Activated T-cell treated with anti-CD3 and anti-CD28 coated beads, Interleukin-2, amount 50 U/mL, for 48 hours (primary cell): ENCODE results near the gene CANT1.
"Not testable (repeated sequence)": the region's sequence is repeated elsewhere in the genome, so short reads cannot be mapped to it uniquely, and the experiment has no call there.

Source experiments
- DNase-seq, 2 experiments: peaks; one replicate each; pipeline ENCODE4 v3.0.0-alpha.2; 2020

The CANT1 gene

GRCh38 chr17:78974635-78975591 is 34.7 kb downstream of the CANT1 start:
- no peak for DNase-seq

- DNase-seq, result no peak
These were observed 35.6 kb downstream of the CANT1 start for GRCh38 chr17:78973792-78974520.

- no peak for DNase-seq
These were observed 36.4 kb downstream of the CANT1 start for GRCh38 chr17:78973196-78973595.

DNA sequence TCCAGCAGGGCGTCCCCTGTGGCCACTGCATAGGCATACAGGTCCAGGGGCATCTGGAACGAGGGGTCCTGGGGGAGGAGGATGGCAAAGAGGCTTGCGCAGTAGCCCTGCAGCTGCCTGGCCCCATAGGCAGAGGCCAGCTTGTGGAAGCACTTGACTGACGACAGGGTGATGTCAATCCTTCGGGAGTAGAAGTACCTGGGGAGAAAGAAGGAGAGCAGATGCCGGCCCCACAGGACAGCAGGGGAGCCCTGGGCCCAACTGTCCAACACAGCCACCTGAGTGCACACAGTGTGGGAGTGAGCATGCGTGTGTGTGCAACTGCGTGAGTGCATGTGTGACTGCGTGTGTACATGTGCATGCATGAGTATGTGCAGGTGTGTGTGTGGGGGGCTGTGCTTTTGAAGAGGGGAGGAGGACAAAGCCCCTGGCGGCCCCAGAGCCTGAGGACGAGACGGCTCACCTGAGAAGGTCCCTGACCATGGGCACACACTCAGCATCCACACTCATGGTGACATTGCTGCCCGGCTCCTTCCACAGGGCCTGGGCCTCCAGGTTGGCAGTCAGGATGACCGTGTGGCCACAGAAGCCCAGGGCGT is 37.0 kb downstream of the CANT1 start:
- no peak for DNase-seq

DNA sequence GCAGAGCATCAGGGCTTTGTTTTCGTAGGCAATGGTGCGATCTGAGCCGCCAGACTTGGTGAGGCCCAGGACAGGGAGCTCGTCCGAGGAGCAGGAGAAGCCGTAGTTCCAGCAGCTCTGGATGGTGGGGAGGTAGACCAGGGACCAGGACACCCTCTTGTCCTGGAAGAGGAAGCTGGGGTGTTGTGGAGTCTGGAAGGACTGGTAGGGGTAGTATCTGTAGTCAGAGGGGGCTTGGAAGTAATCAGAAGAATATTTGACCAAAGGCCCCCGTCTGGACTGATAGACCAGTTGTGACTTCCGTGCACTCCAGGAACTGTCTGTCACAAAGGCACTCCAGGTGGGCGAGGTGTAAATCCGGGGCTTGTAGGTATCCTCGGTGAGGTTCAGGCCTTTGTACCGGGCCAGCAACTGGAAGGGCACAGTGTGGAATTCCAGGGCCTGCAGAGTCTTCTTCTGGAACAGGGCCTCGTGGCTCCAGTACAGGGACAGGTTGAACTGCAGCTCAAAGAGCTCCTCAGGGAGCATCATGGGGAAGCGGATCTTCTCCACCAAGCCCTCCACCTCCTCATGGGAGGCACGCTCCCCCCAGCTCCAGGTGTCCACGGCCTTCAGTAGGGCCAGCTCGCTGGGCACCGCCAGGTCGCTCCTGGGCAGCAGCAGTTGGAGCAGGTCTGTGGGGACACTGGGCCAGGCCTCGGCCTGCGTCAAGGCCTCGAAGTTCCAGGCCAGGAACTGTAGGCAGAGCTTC is 37.6 kb downstream of the CANT1 start:
- DNase-seq, result no peak

GRCh38 chr17:78970834-78971755 is 38.5 kb downstream of the CANT1 start:
- peak; percentile 87 for DNase-seq

- no peak for DNase-seq
These were observed 39.7 kb downstream of the CANT1 start for GRCh38 chr17:78969865-78970264.

DNA sequence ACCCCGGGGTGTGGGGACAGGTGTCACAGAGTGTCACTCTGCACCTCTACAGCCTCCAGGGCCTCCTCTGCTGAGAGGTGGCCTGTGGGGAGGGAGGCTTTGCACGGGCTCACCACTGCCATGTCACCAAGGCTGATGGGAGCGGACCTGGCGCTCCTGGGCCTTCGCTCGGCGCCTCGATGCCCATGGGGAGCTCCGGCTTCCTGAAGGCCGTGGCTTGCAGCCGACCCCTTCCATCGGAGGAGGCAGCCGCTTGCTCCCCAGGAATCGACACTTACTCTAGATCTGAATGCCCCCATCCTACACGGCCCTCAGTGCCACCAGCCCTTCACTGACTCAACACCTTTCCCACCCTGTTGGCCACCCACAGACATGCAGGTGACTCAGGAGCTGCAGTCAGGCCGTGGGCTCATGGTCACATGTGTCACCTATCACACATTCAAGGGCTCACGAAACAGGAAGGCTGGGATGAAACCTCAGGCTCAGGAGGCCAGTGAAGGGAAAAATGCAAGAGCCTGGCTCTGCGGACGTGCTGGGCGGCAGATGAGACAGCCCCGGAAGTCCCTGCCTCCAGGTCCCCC is 41.7 kb downstream of the CANT1 start:
- no peak for DNase-seq

GRCh38 chr17:78966910-78967600 is 42.5 kb downstream of the CANT1 start:
- no peak for DNase-seq

- DNase-seq, result no peak
These were observed 43.3 kb downstream of the CANT1 start for GRCh38 chr17:78966123-78966813.

DNA sequence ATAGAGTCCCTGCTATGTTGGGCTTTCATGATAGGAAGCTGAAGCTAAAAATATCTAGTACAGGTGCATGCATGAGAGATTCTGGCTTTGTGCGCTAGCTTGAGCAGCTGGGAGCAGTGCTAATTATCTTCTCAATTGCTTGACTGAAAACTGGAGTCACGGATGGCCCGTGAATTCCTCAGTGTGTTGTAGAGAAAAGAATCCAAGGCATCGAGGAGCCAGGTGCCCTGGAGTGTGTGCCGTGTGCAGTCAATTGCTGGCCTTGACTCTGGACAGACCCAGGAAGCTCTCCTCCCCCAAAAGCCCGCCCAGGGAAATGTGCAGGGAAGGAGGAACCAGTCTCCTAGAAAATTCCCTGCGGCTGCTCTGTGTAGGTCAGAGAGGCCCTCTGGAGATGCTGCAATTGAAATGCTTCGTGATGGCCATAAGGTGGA is 44.1 kb downstream of the CANT1 start:
- DNase-seq, result no peak

GRCh38 chr17:78963378-78963777 is 46.2 kb downstream of the CANT1 start:
- DNase-seq, result no peak

DNA sequence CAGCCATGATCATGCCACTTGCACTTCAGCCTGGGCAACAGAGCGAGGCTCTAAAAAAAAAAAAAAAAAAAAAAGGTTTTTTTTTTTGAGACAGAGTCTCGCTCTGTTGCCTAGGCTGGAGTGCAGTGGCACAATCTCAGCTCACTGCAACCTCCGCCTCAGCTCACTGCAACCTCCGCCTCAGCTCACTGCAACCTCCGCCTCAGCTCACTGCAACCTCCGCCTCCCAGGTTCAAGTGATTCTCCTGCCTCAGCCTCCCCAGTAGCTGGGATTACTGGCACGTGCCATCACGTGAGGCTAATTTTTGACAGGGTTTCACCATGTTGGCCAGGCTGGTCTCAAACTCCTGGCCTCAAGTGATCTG is 46.6 kb downstream of the CANT1 start:
- DNase-seq, result not testable (repeated sequence)

- no peak for DNase-seq
These were observed 47.1 kb downstream of the CANT1 start for GRCh38 chr17:78962345-78962983.

- DNase-seq, result no peak
These were observed 48.0 kb downstream of the CANT1 start for GRCh38 chr17:78961571-78961970.

GRCh38 chr17:78960928-78961327 is 48.6 kb downstream of the CANT1 start:
- DNase-seq, result no peak

DNA sequence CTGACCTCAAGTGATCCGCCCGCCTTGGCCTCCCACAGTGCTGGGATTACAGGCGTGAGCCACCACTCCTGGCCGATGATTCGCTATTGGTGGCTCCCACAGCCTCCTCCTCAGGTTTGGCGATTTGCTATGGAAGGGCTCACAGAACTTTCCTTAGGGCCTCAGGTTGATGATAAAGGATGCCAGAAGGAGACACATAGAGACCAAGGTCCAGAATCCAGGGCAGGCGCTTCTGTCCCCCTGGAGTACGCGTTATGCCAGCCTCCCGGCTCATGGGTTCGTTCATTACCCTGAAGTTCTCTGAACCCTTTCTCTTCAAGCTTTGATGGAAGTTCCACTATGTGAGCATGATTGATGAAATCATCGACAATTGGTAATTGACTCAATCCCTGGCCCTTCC is 49.8 kb downstream of the CANT1 start:
- no peak for DNase-seq

DNA sequence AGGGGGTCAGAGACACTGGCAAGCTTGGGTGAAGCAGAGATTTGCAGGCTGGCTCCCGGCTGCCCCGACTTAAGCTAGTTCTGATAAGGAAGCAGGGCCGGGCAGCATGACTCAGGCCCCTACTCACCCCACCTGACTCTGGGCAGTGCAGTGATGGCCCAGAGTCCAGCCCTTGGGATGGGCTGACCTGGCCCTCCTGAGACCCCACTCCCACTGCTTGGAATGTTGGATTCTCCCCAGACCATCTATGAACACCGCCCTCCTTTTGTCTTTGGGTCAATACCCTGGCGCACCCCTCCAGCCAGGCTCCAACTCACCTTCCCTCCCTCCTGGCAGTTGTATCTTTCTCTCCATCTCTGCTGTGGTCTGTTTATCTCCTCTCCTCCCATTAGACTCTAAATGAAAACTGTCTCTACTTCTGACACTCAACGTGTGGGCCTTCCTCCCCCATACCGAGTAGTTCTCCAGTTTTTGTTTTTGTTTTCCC is 50.9 kb downstream of the CANT1 start:
- no peak for DNase-seq

- no peak for DNase-seq
These were observed 52.4 kb downstream of the CANT1 start for GRCh38 chr17:78957128-78957527.
